GM23338 (cell line): Measurements from ENCODE around the gene KIFC1. TPM values are rescaled to one million over a fixed set of nuclear protein-coding genes. Genes with fewer than 3 reads are reported as not detected.

Experiments
- ATAC-seq: fragments of 200-7000 bp; cut with Tn5 transposase; 3 replicates; pipeline ENCODE4 v1.9.1; 2020
- DNase-seq: peaks from one replicate; pipeline ENCODE4 v3.0.0-alpha.2; 2015; ENCODE audit warnings: low spot score
- H2AFZ ChIP-seq: fragments of 200-600 bp; sonication (generic); 2 replicates; pipeline ENCODE4 v1.8.0; 2016; ENCODE audit warnings: antibody characterized with exemption, mild to moderate bottlenecking, moderate library complexity
- H3F3A ChIP-seq: fragments of 200-600 bp; sonication (generic); replicated peaks from 2 replicates; pipeline ENCODE4 v1.8.0; 2017; ENCODE audit warnings: antibody characterized with exemption, mixed run types, low read depth
- H3K27ac ChIP-seq: fragments of 200-600 bp; sonication (generic); 2 replicates; pipeline ENCODE4 v1.6.1; 2016; ENCODE audit warnings: low read depth
- H3K27me3 ChIP-seq: fragments of 200-600 bp; sonication (generic); 2 replicates; pipeline ENCODE4 v1.8.0; 2016; ENCODE audit warnings: mild to moderate bottlenecking, mixed run types, moderate library complexity; ENCODE audit not compliant: insufficient read depth
- H3K36me3 ChIP-seq: fragments of 200-600 bp; sonication (generic); 2 replicates; pipeline ENCODE4 v1.8.0; 2016; ENCODE audit warnings: mild to moderate bottlenecking; ENCODE audit not compliant: insufficient read depth
- H3K4me1 ChIP-seq: fragments of 200-600 bp; sonication (generic); 2 replicates; pipeline ENCODE4 v1.8.0; 2016; ENCODE audit warnings: mild to moderate bottlenecking, moderate library complexity; ENCODE audit not compliant: insufficient read depth
- H3K4me2 ChIP-seq: fragments of 200-600 bp; sonication (generic); 2 replicates; pipeline ENCODE4 v1.7.1; 2017; ENCODE audit warnings: mixed run types
- H3K4me3 ChIP-seq: fragments of 200-600 bp; sonication (generic); 2 replicates; pipeline ENCODE4 v1.6.1; 2016; ENCODE audit warnings: mixed run types
- H3K79me2 ChIP-seq: fragments of 200-600 bp; sonication (generic); replicated peaks from 2 replicates; pipeline ENCODE4 v1.8.0; 2017; ENCODE audit warnings: mild to moderate bottlenecking; ENCODE audit not compliant: insufficient read depth
- H3K9me2 ChIP-seq: fragments of 200-600 bp; sonication (generic); 2 replicates; pipeline ENCODE4 v1.8.0; 2017; ENCODE audit not compliant: insufficient read depth
- H4K20me1 ChIP-seq: fragments of 200-600 bp; sonication (generic); replicated peaks from 2 replicates; pipeline ENCODE4 v1.8.0; 2017; ENCODE audit warnings: mild to moderate bottlenecking; ENCODE audit not compliant: insufficient read depth
- H3K27ac Mint-ChIP-seq: 2 replicates; pipeline ENCODE4 v1.8.0; 2020; ENCODE audit warnings: inconsistent platforms, mild to moderate bottlenecking, moderate library complexity, mixed read lengths
- H3K27me3 Mint-ChIP-seq: 3 replicates; pipeline ENCODE4 v1.8.0; 2022; ENCODE audit warnings: low read depth, mild to moderate bottlenecking, moderate library complexity, mixed read lengths, inconsistent platforms; ENCODE audit not compliant: insufficient read depth, poor library complexity
- H3K36me3 Mint-ChIP-seq: 3 replicates; pipeline ENCODE4 v1.8.0; 2021; ENCODE audit warnings: low read depth, mild to moderate bottlenecking, inconsistent platforms, moderate library complexity, mixed read lengths
- H3K4me1 Mint-ChIP-seq: 3 replicates; pipeline ENCODE4 v1.8.0; 2020; ENCODE audit warnings: mild to moderate bottlenecking, inconsistent platforms, mixed read lengths
- H3K4me3 Mint-ChIP-seq: 3 replicates; pipeline ENCODE4 v1.8.0; 2021; ENCODE audit warnings: moderate library complexity, mild to moderate bottlenecking, inconsistent platforms, mixed read lengths
- H3K9me3 Mint-ChIP-seq: 3 replicates; pipeline ENCODE4 v1.8.0; 2020; ENCODE audit warnings: moderate library complexity, mild to moderate bottlenecking, inconsistent platforms, mixed read lengths
- CREB1 ChIP-seq: fragments of 250-450 bp; sonication (Bioruptor Pico); IDR thresholded peaks from 2 replicates; pipeline ENCODE4 v1.5.0; 2020; ENCODE audit warnings: low read depth, mild to moderate bottlenecking, moderate library complexity
- CTCF ChIP-seq, 2 experiments: fragments of 200-600 bp in 1 of 2; sonication (generic) in 1 of 2; conservative IDR thresholded peaks; 2 replicates each; pipeline versions ENCODE4 v1.5.1 to v1.6.1; 2016 to 2017; ENCODE audit warnings: antibody characterized with exemption in 2 of 2, low read depth in 2 of 2, mild to moderate bottlenecking in 2 of 2, moderate library complexity in 1 of 2
- ETS1 ChIP-seq: IDR thresholded peaks from 2 replicates; pipeline ENCODE4 v1.6.1; 2016; ENCODE audit warnings: antibody characterized with exemption
- EZH2 ChIP-seq: fragments of 200-600 bp; sonication (generic); IDR thresholded peaks from one replicate; pipeline ENCODE4 v1.8.0; 2017; ENCODE audit warnings: antibody characterized with exemption, mild to moderate bottlenecking, low read depth; ENCODE audit not compliant: unreplicated experiment
- EZH2phosphoT487 ChIP-seq: fragments of 200-600 bp; sonication (generic); IDR thresholded peaks from one replicate; pipeline ENCODE4 v1.8.1; 2018; ENCODE audit warnings: antibody characterized with exemption; ENCODE audit not compliant: unreplicated experiment
- JUNB ChIP-seq: IDR thresholded peaks from one replicate; pipeline ENCODE4 v1.6.1; 2016; ENCODE audit warnings: antibody characterized with exemption; ENCODE audit not compliant: unreplicated experiment
- NANOG ChIP-seq: IDR thresholded peaks from 2 replicates; pipeline ENCODE4 v1.6.1; 2016; ENCODE audit warnings: antibody characterized with exemption, borderline replicate concordance
- POLR2AphosphoS5 ChIP-seq: IDR thresholded peaks from 2 replicates; pipeline ENCODE4 v1.6.1; 2016; ENCODE audit warnings: antibody characterized with exemption, low read depth
- STAT1 ChIP-seq: IDR thresholded peaks from one replicate; pipeline ENCODE4 v1.6.1; 2016; ENCODE audit warnings: antibody characterized with exemption; ENCODE audit not compliant: unreplicated experiment
- ZNF114 ChIP-seq: fragments of 250-450 bp; sonication (Bioruptor Pico); IDR thresholded peaks from 2 replicates; pipeline ENCODE4 v1.5.0; 2020; ENCODE audit warnings: mild to moderate bottlenecking, moderate library complexity
- ZNF331 ChIP-seq: fragments of 250-450 bp; sonication (Bioruptor Pico); IDR thresholded peaks from 2 replicates; pipeline ENCODE4 v1.5.0; 2020; ENCODE audit warnings: low read depth, mild to moderate bottlenecking, moderate library complexity
- polyA plus RNA-seq: library from polyadenylated mRNA; unstranded; fragments of >200 nt; fragmentation: Nextera tagmentation; extraction: Ambion mirVana; gene quantifications from 2 replicates; pipeline ENCODE4 v1.2.1, GENCODE V29; 2016
- total RNA-seq: library from RNA; depleted of rRNA; stranded (reverse); fragments of >200 nt; shearing (Covaris generic); gene quantifications from 2 replicates; pipeline ENCODE4 v1.2.3, GENCODE V29; 2014
- TF ChIP-seq, protein P1 (sequence below): IDR thresholded peaks from one replicate; pipeline ENCODE4 v1.6.1; 2018; ENCODE audit warnings: antibody characterized with exemption; ENCODE audit not compliant: unreplicated experiment
- TF ChIP-seq, protein P2 (sequence below): fragments of 250-450 bp; sonication (Bioruptor Pico); IDR thresholded peaks from 2 replicates; pipeline ENCODE4 v1.5.0; 2020; ENCODE audit warnings: mild to moderate bottlenecking, moderate library complexity

The KIFC1 gene
- total and polyA plus RNA-seq, 2 experiments from 2014 or later, result 10.3 to 61.7 TPM

GRCh38 chr6:33391922-33392594, 435 bp downstream of the KIFC1 start:
- DNase-seq, result peak; percentile 21
- Histone ChIP-seq H3K4me3 (peak overlapping the region; percentile 92), H3K9me2 (no peaks in the 10 kb centered on the region), H3K27ac (peak overlapping the region; percentile 72), H3K36me3 (no peaks in the 10 kb centered on the region), H3K4me1 (peaks cover 8% of the 10 kb centered on the region), H3F3A (peaks cover 5% of the 10 kb centered on the region; the same call in 1 of the 2 replicates), H3K27me3 (no peaks in the 10 kb centered on the region), H3K4me2 (peak overlapping the region; percentile 94), H2AFZ (peak overlapping the region; percentile 64; the same call in 1 of the 2 replicates), H4K20me1 (peaks cover 41% of the 10 kb centered on the region), H3K79me2 (peaks cover 53% of the 10 kb centered on the region)
- H3K36me3 Mint-ChIP-seq, result peaks cover 4% of the 10 kb centered on the region; the same call in 2 of the 3 replicates
- H3K27me3 Mint-ChIP-seq, result peaks cover 5% of the 10 kb centered on the region
- TF ChIP-seq, protein P1, sequence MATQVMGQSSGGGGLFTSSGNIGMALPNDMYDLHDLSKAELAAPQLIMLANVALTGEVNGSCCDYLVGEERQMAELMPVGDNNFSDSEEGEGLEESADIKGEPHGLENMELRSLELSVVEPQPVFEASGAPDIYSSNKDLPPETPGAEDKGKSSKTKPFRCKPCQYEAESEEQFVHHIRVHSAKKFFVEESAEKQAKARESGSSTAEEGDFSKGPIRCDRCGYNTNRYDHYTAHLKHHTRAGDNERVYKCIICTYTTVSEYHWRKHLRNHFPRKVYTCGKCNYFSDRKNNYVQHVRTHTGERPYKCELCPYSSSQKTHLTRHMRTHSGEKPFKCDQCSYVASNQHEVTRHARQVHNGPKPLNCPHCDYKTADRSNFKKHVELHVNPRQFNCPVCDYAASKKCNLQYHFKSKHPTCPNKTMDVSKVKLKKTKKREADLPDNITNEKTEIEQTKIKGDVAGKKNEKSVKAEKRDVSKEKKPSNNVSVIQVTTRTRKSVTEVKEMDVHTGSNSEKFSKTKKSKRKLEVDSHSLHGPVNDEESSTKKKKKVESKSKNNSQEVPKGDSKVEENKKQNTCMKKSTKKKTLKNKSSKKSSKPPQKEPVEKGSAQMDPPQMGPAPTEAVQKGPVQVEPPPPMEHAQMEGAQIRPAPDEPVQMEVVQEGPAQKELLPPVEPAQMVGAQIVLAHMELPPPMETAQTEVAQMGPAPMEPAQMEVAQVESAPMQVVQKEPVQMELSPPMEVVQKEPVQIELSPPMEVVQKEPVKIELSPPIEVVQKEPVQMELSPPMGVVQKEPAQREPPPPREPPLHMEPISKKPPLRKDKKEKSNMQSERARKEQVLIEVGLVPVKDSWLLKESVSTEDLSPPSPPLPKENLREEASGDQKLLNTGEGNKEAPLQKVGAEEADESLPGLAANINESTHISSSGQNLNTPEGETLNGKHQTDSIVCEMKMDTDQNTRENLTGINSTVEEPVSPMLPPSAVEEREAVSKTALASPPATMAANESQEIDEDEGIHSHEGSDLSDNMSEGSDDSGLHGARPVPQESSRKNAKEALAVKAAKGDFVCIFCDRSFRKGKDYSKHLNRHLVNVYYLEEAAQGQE, result no peak
- TF ChIP-seq ZNF114 (no peak), JUNB (no peak), ETS1 (no peak), EZH2 (no peak), CREB1 (CRISPR knock-in tag) (no peak), STAT1 (no peak), POLR2AphosphoS5 (no peak), NANOG (no peak), ZNF331 (CRISPR knock-in tag) (no peak), EZH2phosphoT487 (no peak), CTCF (conservative IDR thresholded peaks at IDR 0.05; ENCODE audit: low read depth in 2 of 2) (no peak)
- TF ChIP-seq, protein P2, sequence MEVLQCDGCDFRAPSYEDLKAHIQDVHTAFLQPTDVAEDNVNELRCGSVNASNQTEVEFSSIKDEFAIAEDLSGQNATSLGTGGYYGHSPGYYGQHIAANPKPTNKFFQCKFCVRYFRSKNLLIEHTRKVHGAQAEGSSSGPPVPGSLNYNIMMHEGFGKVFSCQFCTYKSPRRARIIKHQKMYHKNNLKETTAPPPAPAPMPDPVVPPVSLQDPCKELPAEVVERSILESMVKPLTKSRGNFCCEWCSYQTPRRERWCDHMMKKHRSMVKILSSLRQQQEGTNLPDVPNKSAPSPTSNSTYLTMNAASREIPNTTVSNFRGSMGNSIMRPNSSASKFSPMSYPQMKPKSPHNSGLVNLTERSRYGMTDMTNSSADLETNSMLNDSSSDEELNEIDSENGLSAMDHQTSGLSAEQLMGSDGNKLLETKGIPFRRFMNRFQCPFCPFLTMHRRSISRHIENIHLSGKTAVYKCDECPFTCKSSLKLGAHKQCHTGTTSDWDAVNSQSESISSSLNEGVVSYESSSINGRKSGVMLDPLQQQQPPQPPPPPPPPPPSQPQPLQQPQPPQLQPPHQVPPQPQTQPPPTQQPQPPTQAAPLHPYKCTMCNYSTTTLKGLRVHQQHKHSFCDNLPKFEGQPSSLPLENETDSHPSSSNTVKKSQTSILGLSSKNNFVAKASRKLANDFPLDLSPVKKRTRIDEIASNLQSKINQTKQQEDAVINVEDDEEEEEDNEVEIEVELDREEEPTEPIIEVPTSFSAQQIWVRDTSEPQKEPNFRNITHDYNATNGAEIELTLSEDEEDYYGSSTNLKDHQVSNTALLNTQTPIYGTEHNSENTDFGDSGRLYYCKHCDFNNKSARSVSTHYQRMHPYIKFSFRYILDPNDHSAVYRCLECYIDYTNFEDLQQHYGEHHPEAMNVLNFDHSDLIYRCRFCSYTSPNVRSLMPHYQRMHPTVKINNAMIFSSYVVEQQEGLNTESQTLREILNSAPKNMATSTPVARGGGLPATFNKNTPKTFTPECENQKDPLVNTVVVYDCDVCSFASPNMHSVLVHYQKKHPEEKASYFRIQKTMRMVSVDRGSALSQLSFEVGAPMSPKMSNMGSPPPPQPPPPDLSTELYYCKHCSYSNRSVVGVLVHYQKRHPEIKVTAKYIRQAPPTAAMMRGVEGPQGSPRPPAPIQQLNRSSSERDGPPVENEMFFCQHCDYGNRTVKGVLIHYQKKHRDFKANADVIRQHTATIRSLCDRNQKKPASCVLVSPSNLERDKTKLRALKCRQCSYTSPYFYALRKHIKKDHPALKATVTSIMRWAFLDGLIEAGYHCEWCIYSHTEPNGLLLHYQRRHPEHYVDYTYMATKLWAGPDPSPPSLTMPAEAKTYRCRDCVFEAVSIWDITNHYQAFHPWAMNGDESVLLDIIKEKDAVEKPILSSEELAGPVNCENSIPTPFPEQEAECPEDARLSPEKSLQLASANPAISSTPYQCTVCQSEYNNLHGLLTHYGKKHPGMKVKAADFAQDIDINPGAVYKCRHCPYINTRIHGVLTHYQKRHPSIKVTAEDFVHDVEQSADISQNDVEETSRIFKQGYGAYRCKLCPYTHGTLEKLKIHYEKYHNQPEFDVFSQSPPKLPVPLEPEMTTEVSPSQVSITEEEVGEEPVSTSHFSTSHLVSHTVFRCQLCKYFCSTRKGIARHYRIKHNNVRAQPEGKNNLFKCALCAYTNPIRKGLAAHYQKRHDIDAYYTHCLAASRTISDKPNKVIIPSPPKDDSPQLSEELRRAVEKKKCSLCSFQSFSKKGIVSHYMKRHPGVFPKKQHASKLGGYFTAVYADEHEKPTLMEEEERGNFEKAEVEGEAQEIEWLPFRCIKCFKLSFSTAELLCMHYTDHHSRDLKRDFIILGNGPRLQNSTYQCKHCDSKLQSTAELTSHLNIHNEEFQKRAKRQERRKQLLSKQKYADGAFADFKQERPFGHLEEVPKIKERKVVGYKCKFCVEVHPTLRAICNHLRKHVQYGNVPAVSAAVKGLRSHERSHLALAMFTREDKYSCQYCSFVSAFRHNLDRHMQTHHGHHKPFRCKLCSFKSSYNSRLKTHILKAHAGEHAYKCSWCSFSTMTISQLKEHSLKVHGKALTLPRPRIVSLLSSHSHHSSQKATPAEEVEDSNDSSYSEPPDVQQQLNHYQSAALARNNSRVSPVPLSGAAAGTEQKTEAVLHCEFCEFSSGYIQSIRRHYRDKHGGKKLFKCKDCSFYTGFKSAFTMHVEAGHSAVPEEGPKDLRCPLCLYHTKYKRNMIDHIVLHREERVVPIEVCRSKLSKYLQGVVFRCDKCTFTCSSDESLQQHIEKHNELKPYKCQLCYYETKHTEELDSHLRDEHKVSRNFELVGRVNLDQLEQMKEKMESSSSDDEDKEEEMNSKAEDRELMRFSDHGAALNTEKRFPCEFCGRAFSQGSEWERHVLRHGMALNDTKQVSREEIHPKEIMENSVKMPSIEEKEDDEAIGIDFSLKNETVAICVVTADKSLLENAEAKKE (CRISPR knock-in tag), result no peak
- peak overlapping the region; percentile 94 for H3K27ac Mint-ChIP-seq
- peak overlapping the region; percentile 91 for H3K4me3 Mint-ChIP-seq
- H3K9me3 Mint-ChIP-seq, result no peaks in the 10 kb centered on the region; the same call in 2 of the 3 replicates
- H3K4me1 Mint-ChIP-seq, result peaks cover 28% of the 10 kb centered on the region
- peak; percentile 11 for ATAC-seq
